Measurements from ENCODE around the gene PCDH15. TPM values are rescaled to one million over a fixed set of nuclear protein-coding genes. Genes with fewer than 3 reads are reported as not detected.

The PCDH15 gene
- total RNA-seq, 1 donor from 2014 or later, result 0.05 TPM

GRCh38 chr10:54469587-54470323 is 331.3 kb downstream of the PCDH15 start:
- no peaks in the 10 kb centered on the region for H3K36me3 Mint-ChIP-seq (ENCODE audit: low read depth, unreplicated experiment)

DNA sequence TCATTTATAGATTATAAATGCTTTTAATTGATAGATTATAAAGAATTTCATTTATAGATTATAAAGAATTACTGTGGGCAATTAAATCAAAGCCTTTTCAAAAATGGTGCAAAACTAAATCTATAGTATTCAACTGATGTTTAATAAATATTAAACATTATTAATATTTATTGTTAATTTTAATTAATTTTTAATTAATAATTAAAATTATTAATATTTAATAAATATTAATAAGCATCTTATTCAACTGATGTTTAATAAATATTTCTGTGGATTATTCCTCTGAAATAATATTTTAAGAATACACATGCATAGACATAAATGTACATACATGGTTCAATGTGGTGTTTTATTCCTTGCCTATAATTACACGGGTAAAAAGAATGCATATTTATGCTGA is 346.8 kb downstream of the PCDH15 start:
- Mint-ChIP-seq H3K4me3 (ENCODE audit: unreplicated experiment) (no peak overlapping the region), H3K4me1 (ENCODE audit: unreplicated experiment) (no peaks in the 10 kb centered on the region), H3K27me3 (ENCODE audit: unreplicated experiment) (no peaks in the 10 kb centered on the region), H3K36me3 (ENCODE audit: low read depth, unreplicated experiment) (no peaks in the 10 kb centered on the region), H3K9me3 (ENCODE audit: unreplicated experiment) (no peaks in the 10 kb centered on the region), H3K27ac (ENCODE audit: unreplicated experiment) (no peak overlapping the region)
- TF ChIP-seq, protein P1, sequence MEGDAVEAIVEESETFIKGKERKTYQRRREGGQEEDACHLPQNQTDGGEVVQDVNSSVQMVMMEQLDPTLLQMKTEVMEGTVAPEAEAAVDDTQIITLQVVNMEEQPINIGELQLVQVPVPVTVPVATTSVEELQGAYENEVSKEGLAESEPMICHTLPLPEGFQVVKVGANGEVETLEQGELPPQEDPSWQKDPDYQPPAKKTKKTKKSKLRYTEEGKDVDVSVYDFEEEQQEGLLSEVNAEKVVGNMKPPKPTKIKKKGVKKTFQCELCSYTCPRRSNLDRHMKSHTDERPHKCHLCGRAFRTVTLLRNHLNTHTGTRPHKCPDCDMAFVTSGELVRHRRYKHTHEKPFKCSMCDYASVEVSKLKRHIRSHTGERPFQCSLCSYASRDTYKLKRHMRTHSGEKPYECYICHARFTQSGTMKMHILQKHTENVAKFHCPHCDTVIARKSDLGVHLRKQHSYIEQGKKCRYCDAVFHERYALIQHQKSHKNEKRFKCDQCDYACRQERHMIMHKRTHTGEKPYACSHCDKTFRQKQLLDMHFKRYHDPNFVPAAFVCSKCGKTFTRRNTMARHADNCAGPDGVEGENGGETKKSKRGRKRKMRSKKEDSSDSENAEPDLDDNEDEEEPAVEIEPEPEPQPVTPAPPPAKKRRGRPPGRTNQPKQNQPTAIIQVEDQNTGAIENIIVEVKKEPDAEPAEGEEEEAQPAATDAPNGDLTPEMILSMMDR (IDR thresholded peaks at IDR 0.05; ENCODE audit: unreplicated experiment), result no peak
- DNase-seq (ENCODE audit: low spot score), result no peak

More at GRCh38 chr10:54469587-54470323, 331.3 kb downstream of the PCDH15 start:
- TF ChIP-seq, protein P1 (IDR thresholded peaks at IDR 0.05; ENCODE audit: unreplicated experiment), result no peak
- no peak overlapping the region for H3K4me3 Mint-ChIP-seq (ENCODE audit: unreplicated experiment)
- H3K9me3 Mint-ChIP-seq (ENCODE audit: unreplicated experiment), result no peaks in the 10 kb centered on the region
- H3K4me1 Mint-ChIP-seq (ENCODE audit: unreplicated experiment), result no peaks in the 10 kb centered on the region
- H3K27me3 Mint-ChIP-seq (ENCODE audit: unreplicated experiment), result no peaks in the 10 kb centered on the region
- no peak for DNase-seq (ENCODE audit: low spot score)
- no peak overlapping the region for H3K27ac Mint-ChIP-seq (ENCODE audit: unreplicated experiment)

GRCh38 chr10:54449056-54449455 is 352.0 kb downstream of the PCDH15 start:
- H3K36me3 Mint-ChIP-seq (ENCODE audit: low read depth, unreplicated experiment), result no peaks in the 10 kb centered on the region
- no peak overlapping the region for H3K27ac Mint-ChIP-seq (ENCODE audit: unreplicated experiment)
- DNase-seq (ENCODE audit: low spot score), result no peak
- H3K9me3 Mint-ChIP-seq (ENCODE audit: unreplicated experiment), result no peaks in the 10 kb centered on the region
- peaks cover 16% of the 10 kb centered on the region for H3K4me1 Mint-ChIP-seq (ENCODE audit: unreplicated experiment)
- TF ChIP-seq, protein P1 (IDR thresholded peaks at IDR 0.05; ENCODE audit: unreplicated experiment), result no peak
- H3K4me3 Mint-ChIP-seq (ENCODE audit: unreplicated experiment), result no peak overlapping the region
- H3K27me3 Mint-ChIP-seq (ENCODE audit: unreplicated experiment), result no peaks in the 10 kb centered on the region

DNA sequence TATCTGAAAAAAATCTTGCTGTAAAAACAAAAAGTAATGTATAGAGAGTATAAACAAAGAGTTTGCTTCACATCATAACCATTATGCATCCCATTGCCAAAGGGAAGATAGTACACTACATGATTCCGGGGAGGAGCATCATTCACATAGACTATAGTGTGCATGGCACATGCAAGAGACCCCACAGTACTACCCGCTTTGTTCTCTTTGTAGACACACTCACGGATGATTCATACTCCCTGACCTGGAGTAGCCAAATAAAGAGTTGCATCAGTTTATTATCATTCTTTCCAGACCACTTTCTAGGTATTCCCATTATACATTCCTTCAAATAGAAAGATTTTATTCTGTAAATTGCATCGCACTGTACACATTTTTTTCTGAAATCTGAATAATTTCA is 356.9 kb downstream of the PCDH15 start:
- H3K36me3 Mint-ChIP-seq (ENCODE audit: low read depth, unreplicated experiment), result no peaks in the 10 kb centered on the region
- H3K4me3 Mint-ChIP-seq (ENCODE audit: unreplicated experiment), result no peak overlapping the region
- no peaks in the 10 kb centered on the region for H3K9me3 Mint-ChIP-seq (ENCODE audit: unreplicated experiment)
- H3K4me1 Mint-ChIP-seq (ENCODE audit: unreplicated experiment), result peaks cover 34% of the 10 kb centered on the region
- no peaks in the 10 kb centered on the region for H3K27me3 Mint-ChIP-seq (ENCODE audit: unreplicated experiment)
- TF ChIP-seq, protein P1 (IDR thresholded peaks at IDR 0.05; ENCODE audit: unreplicated experiment), result no peak
- DNase-seq (ENCODE audit: low spot score), result no peak
- no peak overlapping the region for H3K27ac Mint-ChIP-seq (ENCODE audit: unreplicated experiment)

DNA sequence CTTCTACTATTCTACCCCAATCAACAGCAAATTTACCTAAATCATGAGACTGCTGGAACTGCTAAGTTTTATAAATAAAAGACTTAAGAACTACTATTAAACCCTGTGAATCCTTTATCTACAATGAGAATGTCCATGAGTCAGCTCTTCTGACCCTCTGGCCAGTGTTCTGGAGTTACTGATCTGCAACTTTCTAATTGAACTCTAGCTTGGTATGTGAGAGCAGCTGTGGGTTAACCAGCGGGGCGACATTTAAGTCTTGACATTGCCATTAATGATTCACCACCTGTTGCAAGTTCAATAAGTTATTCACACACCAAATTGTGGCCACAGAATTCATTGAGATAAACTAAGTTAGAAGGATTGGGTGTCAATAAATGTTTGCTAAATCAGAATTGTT is 359.8 kb downstream of the PCDH15 start:
- H3K27me3 Mint-ChIP-seq (ENCODE audit: unreplicated experiment), result peaks cover 2% of the 10 kb centered on the region
- H3K4me1 Mint-ChIP-seq (ENCODE audit: unreplicated experiment), result peaks cover 31% of the 10 kb centered on the region
- no peak overlapping the region for H3K27ac Mint-ChIP-seq (ENCODE audit: unreplicated experiment)
- no peak overlapping the region for H3K4me3 Mint-ChIP-seq (ENCODE audit: unreplicated experiment)
- TF ChIP-seq, protein P1 (IDR thresholded peaks at IDR 0.05; ENCODE audit: unreplicated experiment), result no peak
- no peaks in the 10 kb centered on the region for H3K36me3 Mint-ChIP-seq (ENCODE audit: low read depth, unreplicated experiment)
- no peaks in the 10 kb centered on the region for H3K9me3 Mint-ChIP-seq (ENCODE audit: unreplicated experiment)
- DNase-seq (ENCODE audit: low spot score), result no peak
